GM18873 (cell line): Measurements from ENCODE around the gene TAS2R4.
"Not testable (repeated sequence)": the region's sequence is repeated elsewhere in the genome, so short reads cannot be mapped to it uniquely, and the experiment has no call there.

Experiments
- ATAC-seq: cut with Tn5 transposase; IDR thresholded peaks from one replicate; pipeline ENCODE4 v1.9.1; 2021; ENCODE audit warnings: mild to moderate bottlenecking, moderate library complexity, moderate number of reproducible peaks; ENCODE audit not compliant: unreplicated experiment, low FRiP score

TAS2R4 gene, protein sequence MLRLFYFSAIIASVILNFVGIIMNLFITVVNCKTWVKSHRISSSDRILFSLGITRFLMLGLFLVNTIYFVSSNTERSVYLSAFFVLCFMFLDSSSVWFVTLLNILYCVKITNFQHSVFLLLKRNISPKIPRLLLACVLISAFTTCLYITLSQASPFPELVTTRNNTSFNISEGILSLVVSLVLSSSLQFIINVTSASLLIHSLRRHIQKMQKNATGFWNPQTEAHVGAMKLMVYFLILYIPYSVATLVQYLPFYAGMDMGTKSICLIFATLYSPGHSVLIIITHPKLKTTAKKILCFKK

GRCh38 chr7:141776374-141776773 is at the start of gene TAS2R4:
Gene TAS2R4, plus strand, starts transcription at chr7:141776674. Its CDS starts 1,815 bp downstream, at chr7:141778489.
- no peak for ATAC-seq

DNA sequence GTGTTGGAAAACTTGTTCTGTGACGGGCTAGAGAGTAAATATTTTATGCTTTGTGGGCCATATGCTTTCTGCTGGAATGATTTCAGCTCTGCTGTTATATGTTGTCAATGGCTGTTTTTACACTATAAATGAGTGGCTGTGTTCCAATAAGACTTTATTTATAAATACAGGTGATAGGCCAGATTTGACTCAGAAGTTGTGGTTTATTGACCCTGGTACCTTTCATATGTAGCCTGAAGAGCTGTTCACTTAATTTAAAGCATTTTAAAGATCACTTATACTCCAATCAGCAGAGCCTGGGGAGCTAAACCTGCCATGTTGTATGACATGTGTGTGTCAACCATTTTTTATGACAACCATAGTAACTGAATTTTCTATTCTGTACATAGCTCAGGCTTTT is 47.5 kb upstream of the TAS2R4 start:
- no peak for ATAC-seq

GRCh38 chr7:141731476-141732149 is 44.9 kb upstream of the TAS2R4 start:
- no peak for ATAC-seq

DNA sequence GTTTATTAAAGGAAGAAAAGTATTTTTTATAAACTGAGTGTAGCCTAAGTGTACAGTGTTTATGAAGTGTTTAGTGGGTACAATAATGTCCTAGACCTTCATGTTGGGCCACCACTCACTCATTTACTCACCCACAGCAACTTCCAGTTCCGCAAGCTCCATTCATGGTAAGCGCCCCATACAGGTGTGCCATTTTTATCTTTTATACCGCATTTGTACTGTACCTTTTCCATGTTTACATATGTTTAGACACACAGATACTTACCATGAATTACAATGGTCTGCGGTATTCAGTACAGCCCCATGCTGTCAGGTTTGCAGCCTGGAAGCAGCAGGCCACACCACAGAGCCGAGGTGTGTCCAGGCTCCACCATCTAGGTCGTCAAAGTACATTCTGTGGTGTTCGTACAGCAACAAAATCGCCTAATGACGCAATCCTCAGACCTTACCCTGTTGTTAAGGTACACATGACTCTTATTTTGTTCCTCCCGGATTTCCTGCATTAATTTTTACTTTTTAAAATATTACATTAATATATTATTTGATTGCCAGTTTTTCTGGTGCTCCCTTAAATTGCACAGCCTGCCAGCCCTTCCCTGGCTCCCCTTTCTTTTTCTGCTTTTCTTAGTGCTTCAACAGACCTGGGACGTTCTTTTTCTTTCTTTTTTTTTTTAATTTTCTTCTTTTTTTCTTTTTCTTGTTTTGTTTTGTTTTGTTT is 39.2 kb upstream of the TAS2R4 start:
- ATAC-seq: no peak

GRCh38 chr7:141737836-141738591 is 38.5 kb upstream of the TAS2R4 start, which contains the start of gene SSBP1:
Gene SSBP1, plus strand, starts transcription at chr7:141738358. Its CDS starts 809 bp downstream, at chr7:141739167.
- peak; percentile 89 for ATAC-seq

GRCh38 chr7:141738592-141739013 is 37.9 kb upstream of the TAS2R4 start:
- no peak for ATAC-seq

DNA sequence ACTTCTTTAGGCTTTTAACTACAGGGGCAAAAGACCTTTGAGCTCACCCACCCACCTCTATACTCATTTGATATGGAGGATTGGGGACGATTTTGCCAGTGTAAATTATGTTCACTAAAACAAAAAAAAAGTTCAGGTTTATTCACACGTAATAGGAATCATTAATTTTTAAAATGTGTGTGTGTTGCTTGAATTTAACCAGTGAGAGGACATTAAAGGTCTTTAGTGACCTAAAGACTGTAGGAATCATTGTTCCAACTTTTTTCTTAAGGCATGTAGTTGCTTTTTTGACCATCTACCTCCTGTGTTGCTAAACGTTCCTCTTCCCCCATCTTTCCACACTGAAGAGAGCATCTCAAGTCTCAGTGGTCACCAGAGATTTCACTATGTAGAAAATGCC is 37.2 kb upstream of the TAS2R4 start:
- ATAC-seq: no peak

- no peak for ATAC-seq
These were observed 34.2 kb upstream of the TAS2R4 start for GRCh38 chr7:141742229-141742628.

- ATAC-seq: no peak
These were observed 32.3 kb upstream of the TAS2R4 start for GRCh38 chr7:141744131-141744530.

DNA sequence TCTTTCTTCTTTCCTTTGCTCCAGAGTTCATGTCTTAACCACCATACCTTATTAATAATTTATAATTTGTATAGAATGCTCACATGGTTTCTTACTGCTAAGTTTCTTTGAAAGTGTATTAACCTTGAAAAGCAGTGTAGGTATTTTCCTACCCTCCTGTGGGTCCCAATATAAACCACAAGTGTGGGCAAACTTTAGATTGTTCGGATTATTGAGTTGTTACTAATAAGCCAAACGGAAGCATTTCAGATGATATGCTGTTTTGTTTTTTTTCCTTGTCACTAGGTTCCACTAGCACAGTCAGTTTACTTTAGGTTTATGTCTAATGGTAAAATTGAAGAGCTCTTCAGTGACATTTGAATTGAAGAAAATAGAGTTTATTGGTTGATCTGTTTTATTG is 28.1 kb upstream of the TAS2R4 start:
- no peak for ATAC-seq

DNA sequence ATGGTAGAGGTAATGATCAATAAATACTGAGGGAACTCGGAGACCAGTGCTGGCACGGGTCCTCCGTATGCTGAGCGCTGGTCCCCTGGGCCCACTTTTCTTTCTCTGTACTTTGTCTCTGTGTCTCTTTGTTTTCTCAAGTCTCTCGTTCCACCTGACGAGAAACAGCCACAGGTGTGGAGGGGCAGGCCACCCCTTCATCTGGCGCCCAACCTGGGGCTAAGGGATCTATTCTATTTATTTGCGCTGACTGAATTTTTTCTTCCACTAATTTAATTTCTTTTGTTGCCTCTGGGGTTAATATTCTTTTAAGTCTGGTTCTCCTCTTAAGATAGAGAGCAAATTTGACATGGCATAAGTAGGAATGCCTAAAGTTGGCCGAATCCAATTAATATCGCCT is 24.6 kb upstream of the TAS2R4 start:
- not testable (repeated sequence) for ATAC-seq

DNA sequence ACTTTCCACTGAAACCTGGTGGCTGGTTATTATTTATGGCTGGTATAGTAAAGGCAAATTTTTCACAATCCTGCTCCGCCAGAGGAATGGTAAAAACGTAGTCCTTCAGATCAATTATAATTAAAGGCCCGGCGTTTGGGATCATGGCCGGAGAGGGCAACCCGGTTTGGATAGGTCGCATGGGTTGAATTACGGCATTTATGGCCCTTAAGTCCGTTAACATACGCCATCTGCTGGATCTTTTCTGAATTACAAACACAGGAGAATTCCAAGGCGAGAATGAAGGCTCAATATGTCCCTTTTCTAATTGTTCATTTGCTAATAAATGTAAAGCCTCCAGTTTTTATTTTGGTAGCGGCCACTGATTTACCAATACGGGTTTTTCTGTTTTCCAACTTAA is 23.8 kb upstream of the TAS2R4 start:
- no peak for ATAC-seq

- ATAC-seq: no peak
These were observed 21.5 kb upstream of the TAS2R4 start for GRCh38 chr7:141754939-141755338.

DNA sequence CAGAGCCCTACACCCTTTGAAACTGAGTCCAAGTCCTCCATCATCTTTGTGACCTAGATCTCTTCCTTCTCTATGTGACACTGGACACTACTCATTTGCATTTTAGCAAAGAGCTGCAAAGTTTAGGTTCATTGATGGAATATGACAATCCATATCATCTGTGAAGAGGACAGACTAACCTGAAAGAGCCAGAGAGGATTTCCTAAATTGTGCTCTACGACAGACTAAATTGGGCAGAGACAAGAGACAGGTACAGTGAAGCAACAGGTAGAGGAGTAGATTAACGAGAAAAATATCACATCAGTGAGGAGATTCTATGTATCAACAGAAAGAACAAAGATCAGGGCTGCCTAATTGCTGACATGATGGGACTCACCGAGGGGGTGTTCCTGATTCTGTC is 12.7 kb upstream of the TAS2R4 start, which contains the start of gene TAS2R3:
Gene TAS2R3 (plus strand): TSS at position 301 of the 400 bp plus-strand sequence. CDS start 62 bp downstream, at position 363.
- no peak for ATAC-seq

- not testable (repeated sequence) for ATAC-seq
These were observed 6.3 kb upstream of the TAS2R4 start for GRCh38 chr7:141770083-141770583.

GRCh38 chr7:141785706-141786552 is 9.5 kb downstream of the TAS2R4 start:
- ATAC-seq: no peak

DNA sequence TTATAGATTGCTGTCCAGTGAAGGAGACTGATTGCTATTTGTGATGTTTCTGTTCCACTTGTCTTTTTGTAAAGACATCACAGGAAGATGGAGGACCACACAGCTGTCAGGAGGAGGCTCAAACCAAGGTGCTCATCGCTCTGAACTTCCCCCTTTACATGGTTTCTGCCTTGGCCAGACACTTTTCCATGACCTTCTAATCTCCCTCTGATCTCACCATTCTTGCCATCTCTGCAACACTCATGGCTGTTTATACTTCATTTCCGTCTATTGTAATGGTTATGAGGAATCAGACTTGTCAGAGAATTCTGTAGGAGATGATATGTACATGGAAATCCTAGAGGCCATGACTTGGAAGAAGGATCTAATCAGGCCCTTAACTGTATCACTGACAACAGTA is 11.8 kb downstream of the TAS2R4 start:
- ATAC-seq: no peak

DNA sequence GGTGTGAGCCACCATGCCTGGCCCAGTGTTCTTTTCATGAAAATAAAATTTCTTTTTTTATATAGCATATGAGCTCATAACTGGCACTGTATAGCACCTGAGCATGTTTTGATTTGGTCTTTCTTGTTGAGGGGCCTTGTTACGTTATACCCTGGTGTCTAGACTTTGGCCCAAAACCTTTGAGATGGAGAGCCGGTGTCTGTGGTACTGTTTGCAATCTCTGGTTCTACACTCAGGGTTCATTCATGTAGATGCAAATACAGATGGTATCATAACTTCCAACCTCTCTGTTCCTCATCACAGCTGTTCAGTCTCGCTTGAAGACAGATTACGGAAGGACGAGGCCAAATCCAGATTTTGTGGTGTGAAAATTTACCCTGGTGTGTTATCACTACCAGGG is 13.4 kb downstream of the TAS2R4 start, which contains the start of gene TAS2R5:
Gene TAS2R5 (plus strand): TSS at position 301 of the 400 bp plus-strand sequence. CDS start 145 bp downstream, outside the sequence.
- no peak for ATAC-seq

- no peak for ATAC-seq
These were observed 16.1 kb downstream of the TAS2R4 start for GRCh38 chr7:141792526-141792925.
